Natural killer cell (primary cell): ENCODE results near the gene RAB3IP. TPM values are rescaled to one million over a fixed set of nuclear protein-coding genes. Genes with fewer than 3 reads are reported as not detected.

Experiments
- ATAC-seq, 3 donors: fragments of 150-1000 bp in 2 of 3; fragments of 200-7000 bp in 1 of 3; cut with Tn5 transposase; 1 replicate in 1 of 3; 2 replicates in 2 of 3; pipeline ENCODE4 v1.10.0; 2021; ENCODE audit warnings: mild to moderate bottlenecking in 2 of 3, moderate library complexity in 2 of 3
- DNase-seq, 2 donors: peaks; one replicate each; pipeline versions ENCODE4 v3.0.0 to v3.0.0-alpha.2; 2013 to 2021; ENCODE audit warnings: mixed read lengths in 1 of 2
- H3K27ac ChIP-seq: one replicate; pipeline ENCODE4 v1.5.1; 2013; ENCODE audit warnings: mild to moderate bottlenecking, low read length
- H3K27me3 ChIP-seq: one replicate; pipeline ENCODE4 v1.6.1; 2013; ENCODE audit warnings: low read length; ENCODE audit not compliant: control insufficient read depth, insufficient read depth
- H3K36me3 ChIP-seq: one replicate; pipeline ENCODE4 v1.6.1; 2013; ENCODE audit warnings: low read length; ENCODE audit not compliant: control insufficient read depth, insufficient read depth
- H3K4me1 ChIP-seq: one replicate; pipeline ENCODE4 v1.6.1; 2013; ENCODE audit warnings: low read length; ENCODE audit not compliant: control insufficient read depth, insufficient read depth
- H3K4me3 ChIP-seq: one replicate; pipeline ENCODE4 v1.5.1; 2013; ENCODE audit warnings: low read length
- H3K9me3 ChIP-seq: one replicate; pipeline ENCODE4 v1.6.1; 2013; ENCODE audit warnings: low read length; ENCODE audit not compliant: control insufficient read depth, insufficient read depth
- H3K27ac Mint-ChIP-seq, 2 donors: one replicate each; pipeline ENCODE4 v1.8.0; 2022; ENCODE audit warnings: mild to moderate bottlenecking in 2 of 2, mixed read lengths in 2 of 2, moderate library complexity in 1 of 2
- H3K27me3 Mint-ChIP-seq, 2 donors: one replicate each; pipeline ENCODE4 v1.8.0; 2022; ENCODE audit warnings: low read depth in 2 of 2, mixed read lengths in 2 of 2
- H3K36me3 Mint-ChIP-seq: one replicate; pipeline ENCODE4 v1.8.0; 2022; ENCODE audit warnings: mixed read lengths
- H3K4me1 Mint-ChIP-seq, 2 donors: one replicate each; pipeline ENCODE4 v1.8.0; 2022; ENCODE audit warnings: mixed read lengths in 2 of 2
- H3K4me3 Mint-ChIP-seq: one replicate; pipeline ENCODE4 v1.8.0; 2022; ENCODE audit warnings: mild to moderate bottlenecking, moderate library complexity, mixed read lengths
- H3K9me3 Mint-ChIP-seq, 2 donors: one replicate each; pipeline ENCODE4 v1.8.0; 2022; ENCODE audit warnings: mixed read lengths in 2 of 2
- WGBS: methylation state at CpG from one replicate; pipeline ENCODE4 v1.1.7; 2013; ENCODE audit warnings: missing lambda C conversion rate; ENCODE audit not compliant: insufficient coverage; 5-methylcytosine and 5-hydroxymethylcytosine counted together
- intact Hi-C: fragments of 100-400 bp; cut with micrococcal nuclease; formaldehyde crosslinking; loops from one replicate; pipeline ENCODE4 v1.14.2; 2022
- total RNA-seq, 4 donors: library from RNA; stranded (reverse); fragments of 120-200 nt in 1 of 4; gene quantifications; one replicate each; pipeline versions ENCODE4 v1.2.3 to v1.2.4, GENCODE V29; 2013 to 2022
- TF ChIP-seq, protein P1 (sequence below): fragments of 200-600 bp; IDR thresholded peaks from one replicate; pipeline ENCODE4 v1.8.0; 2022; ENCODE audit warnings: antibody characterized with exemption

The RAB3IP gene
- total RNA-seq, 3 donors from 2014 or later (not counting 1 experiment from before 2014, with no cell fraction given) = 6.7 to 8.7 (median 8.5) TPM

DNA sequence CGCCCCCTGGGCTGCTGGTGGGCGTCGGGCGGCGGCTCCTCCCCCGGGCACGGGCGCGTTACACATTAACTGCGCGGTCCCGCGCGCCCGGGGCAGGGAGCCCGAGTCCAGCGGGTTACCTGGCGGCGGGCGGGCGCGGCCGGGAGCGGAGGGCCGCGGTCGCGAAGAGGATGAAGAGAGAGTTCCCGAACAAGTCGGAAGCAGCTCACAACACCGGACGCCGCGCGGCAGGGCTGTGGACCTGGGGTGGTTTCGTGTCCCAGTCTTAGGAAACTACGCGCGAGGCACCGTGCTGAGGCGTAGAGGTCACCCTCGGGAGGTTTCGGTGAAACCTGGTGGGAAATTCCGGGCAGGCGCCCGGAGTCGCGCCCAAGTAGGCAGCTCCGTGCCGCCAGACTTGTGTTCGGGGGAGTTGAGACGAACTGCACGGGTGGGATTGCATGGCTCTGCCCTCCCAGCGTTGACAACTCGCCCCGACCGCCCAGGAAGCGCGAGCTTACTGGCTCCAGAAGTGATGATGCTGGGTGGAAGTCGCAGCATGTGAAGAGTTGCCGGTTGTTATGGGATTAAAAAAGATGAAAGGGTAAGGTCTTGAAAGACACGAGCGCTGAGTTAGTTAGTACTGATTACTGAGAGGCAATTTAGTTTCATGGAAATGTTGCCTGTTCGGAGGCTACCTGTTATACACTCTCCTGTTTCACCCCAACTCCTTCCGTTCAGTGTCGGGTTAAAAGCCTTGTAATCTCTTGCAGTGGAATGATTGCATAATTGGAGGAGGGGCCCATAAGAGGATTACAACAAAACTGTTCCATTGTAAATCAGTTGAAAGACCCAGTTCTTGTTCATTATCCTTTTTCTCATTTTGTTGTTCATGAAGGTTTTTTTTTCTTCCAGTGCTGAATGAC, 879 bp downstream of the RAB3IP start:
- intact Hi-C loops = no loop called here
- WGBS = under 1% methylated on average over 64 of the region's 66 CpGs
- TF ChIP-seq, protein P1, sequence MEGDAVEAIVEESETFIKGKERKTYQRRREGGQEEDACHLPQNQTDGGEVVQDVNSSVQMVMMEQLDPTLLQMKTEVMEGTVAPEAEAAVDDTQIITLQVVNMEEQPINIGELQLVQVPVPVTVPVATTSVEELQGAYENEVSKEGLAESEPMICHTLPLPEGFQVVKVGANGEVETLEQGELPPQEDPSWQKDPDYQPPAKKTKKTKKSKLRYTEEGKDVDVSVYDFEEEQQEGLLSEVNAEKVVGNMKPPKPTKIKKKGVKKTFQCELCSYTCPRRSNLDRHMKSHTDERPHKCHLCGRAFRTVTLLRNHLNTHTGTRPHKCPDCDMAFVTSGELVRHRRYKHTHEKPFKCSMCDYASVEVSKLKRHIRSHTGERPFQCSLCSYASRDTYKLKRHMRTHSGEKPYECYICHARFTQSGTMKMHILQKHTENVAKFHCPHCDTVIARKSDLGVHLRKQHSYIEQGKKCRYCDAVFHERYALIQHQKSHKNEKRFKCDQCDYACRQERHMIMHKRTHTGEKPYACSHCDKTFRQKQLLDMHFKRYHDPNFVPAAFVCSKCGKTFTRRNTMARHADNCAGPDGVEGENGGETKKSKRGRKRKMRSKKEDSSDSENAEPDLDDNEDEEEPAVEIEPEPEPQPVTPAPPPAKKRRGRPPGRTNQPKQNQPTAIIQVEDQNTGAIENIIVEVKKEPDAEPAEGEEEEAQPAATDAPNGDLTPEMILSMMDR = no peak

DNA sequence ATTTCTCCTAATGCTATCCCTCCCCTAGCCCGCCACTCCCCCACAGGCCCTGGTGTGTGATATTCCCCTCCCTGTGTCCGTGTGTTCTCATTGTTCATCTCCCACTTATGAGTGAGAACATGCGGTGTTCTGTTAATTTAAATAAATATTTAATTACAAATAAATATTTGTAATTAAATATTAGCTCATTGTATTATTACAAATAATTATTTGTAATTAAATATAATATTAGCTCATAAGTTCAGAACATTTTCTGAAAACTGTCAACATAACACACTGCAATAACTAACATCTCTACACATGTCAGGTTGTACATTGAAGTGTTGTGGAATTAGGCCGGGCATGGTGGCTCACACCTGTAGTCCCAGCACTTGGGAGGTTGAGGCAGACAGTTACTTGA, 5.4 kb downstream of the RAB3IP start:
- WGBS = 90% methylated on average over 2 of the region's 4 CpGs
- DNase-seq (no peak), ATAC-seq (no peak)
- Histone ChIP-seq H3K27me3 (no peaks in the 10 kb centered on the region), H3K36me3 (no peaks in the 10 kb centered on the region), H3K4me3 (no peak overlapping the region), H3K9me3 (no peaks in the 10 kb centered on the region), H3K27ac (no peak overlapping the region), H3K4me1 (no peaks in the 10 kb centered on the region)
- TF ChIP-seq, protein P1 = no peak
- intact Hi-C loops = no loop called here
- H3K9me3 Mint-ChIP-seq = no peaks in the 10 kb centered on the region
- no peaks in the 10 kb centered on the region for H3K36me3 Mint-ChIP-seq
- H3K27ac Mint-ChIP-seq = no peak overlapping the region
- peaks cover 8% of the 10 kb centered on the region in 2 donors for H3K4me1 Mint-ChIP-seq
- H3K4me3 Mint-ChIP-seq = no peak overlapping the region
- peaks cover 0 to 21% of the 10 kb centered on the region in 2 donors for H3K27me3 Mint-ChIP-seq

More for the DNA sequence above, 879 bp downstream of the RAB3IP start:
- Histone ChIP-seq H3K4me1 (peaks cover 4% of the 10 kb centered on the region), H3K27ac (no peak overlapping the region), H3K27me3 (no peaks in the 10 kb centered on the region), H3K9me3 (no peaks in the 10 kb centered on the region), H3K36me3 (no peaks in the 10 kb centered on the region), H3K4me3 (peak overlapping the region; percentile 49)
- Mint-ChIP-seq H3K36me3 (no peaks in the 10 kb centered on the region), H3K27ac (peak overlapping the region; percentile 81 to 84), H3K9me3 (no peaks in the 10 kb centered on the region), H3K27me3 (peaks cover 2 to 26% of the 10 kb centered on the region in 2 donors), H3K4me1 (peaks cover 8% of the 10 kb centered on the region in 2 donors), H3K4me3 (peak overlapping the region; percentile 94)
- ATAC-seq (peak; percentile 33 to 46 (median 44)), DNase-seq (peak; percentile 48 to 84)

DNA sequence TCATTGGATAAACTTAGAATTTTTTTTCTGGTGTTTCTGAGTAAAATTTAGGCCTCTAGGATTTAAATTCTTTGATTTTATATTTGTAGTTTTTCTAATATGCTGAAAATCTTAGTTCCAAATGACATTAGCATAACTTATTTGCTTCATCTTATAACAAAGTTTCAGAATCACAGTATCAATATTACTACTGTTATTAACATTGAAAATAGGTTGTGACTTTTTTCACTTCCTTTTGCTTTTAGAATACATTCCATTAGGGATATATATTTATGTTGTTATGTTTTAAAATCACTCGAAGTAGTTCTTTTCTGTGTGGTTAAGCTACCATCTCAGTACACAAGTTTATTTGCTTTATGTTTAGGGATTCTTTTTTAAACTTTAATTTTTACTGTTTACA, 12.8 kb downstream of the RAB3IP start:
- H3K27me3 ChIP-seq = no peaks in the 10 kb centered on the region
- no CpG with 5 or more reads among the region's 1 CpG for WGBS
- no peaks in the 10 kb centered on the region for H3K4me1 ChIP-seq

More for the DNA sequence above, 12.8 kb downstream of the RAB3IP start:
- no peaks in the 10 kb centered on the region for H3K36me3 Mint-ChIP-seq
- DNase-seq (no peak), ATAC-seq (no peak)
- TF ChIP-seq, protein P1 = no peak
- H3K27ac ChIP-seq = no peak overlapping the region
- H3K27ac Mint-ChIP-seq = no peak overlapping the region
- H3K4me1 Mint-ChIP-seq = no peaks in the 10 kb centered on the region
- intact Hi-C loops = no loop called here
- H3K9me3 Mint-ChIP-seq = no peaks in the 10 kb centered on the region
- H3K4me3 Mint-ChIP-seq = no peak overlapping the region
- peaks cover 1% of the 10 kb centered on the region for H3K36me3 ChIP-seq
- H3K4me3 ChIP-seq = no peak overlapping the region
- no peaks in the 10 kb centered on the region for H3K27me3 Mint-ChIP-seq
- H3K9me3 ChIP-seq = no peaks in the 10 kb centered on the region
